Immature natural killer cell (primary cell): ENCODE data around the gene GLP1R. TPM values are rescaled to one million over a fixed set of nuclear protein-coding genes. Genes with fewer than 3 reads are reported as not detected.
A peak's percentile ranks its signal among the peaks of the same experiment; 100 is the strongest.

Experiments
- DNase-seq, 3 donors: peaks; one replicate each; pipeline ENCODE4 v3.0.0; 2022; ENCODE audit warnings: mixed read lengths in 1 of 3
- H3K27ac Mint-ChIP-seq, 6 donors: one replicate each; pipeline ENCODE4 v1.8.0; 2020; ENCODE audit warnings: mixed read lengths in 6 of 6, mild to moderate bottlenecking in 5 of 6, inconsistent platforms in 4 of 6, moderate library complexity in 3 of 6
- H3K27me3 Mint-ChIP-seq, 3 donors: one replicate each; pipeline ENCODE4 v1.8.0; 2020 to 2021; ENCODE audit warnings: low read depth in 3 of 3, mild to moderate bottlenecking in 3 of 3, mixed read lengths in 3 of 3, moderate library complexity in 3 of 3, inconsistent platforms in 1 of 3
- H3K36me3 Mint-ChIP-seq, 3 donors: one replicate each; pipeline ENCODE4 v1.8.0; 2020; ENCODE audit warnings: mixed read lengths in 3 of 3, inconsistent platforms in 2 of 3, mild to moderate bottlenecking in 2 of 3
- H3K4me1 Mint-ChIP-seq, 2 donors: one replicate each; pipeline ENCODE4 v1.8.0; 2020; ENCODE audit warnings: inconsistent platforms in 2 of 2, mild to moderate bottlenecking in 2 of 2, mixed read lengths in 2 of 2, moderate library complexity in 1 of 2
- H3K4me3 Mint-ChIP-seq, 5 donors: one replicate each; pipeline ENCODE4 v1.8.0; 2020; ENCODE audit warnings: mild to moderate bottlenecking in 5 of 5, mixed read lengths in 5 of 5, inconsistent platforms in 3 of 5, moderate library complexity in 3 of 5
- H3K9me3 Mint-ChIP-seq, 6 donors: one replicate each; pipeline ENCODE4 v1.8.0; 2020; ENCODE audit warnings: mild to moderate bottlenecking in 6 of 6, mixed read lengths in 6 of 6, inconsistent platforms in 4 of 6, moderate library complexity in 3 of 6
- polyA plus RNA-seq, 3 donors: library from polyadenylated mRNA; unstranded; fragments of 300-500 nt; fragmentation: Illumina TruSeq; gene quantifications; one replicate each; pipeline ENCODE4 v1.2.3, GENCODE V29; 2021

The GLP1R gene
- polyA plus RNA-seq, 3 donors from 2014 or later, result 0.87 TPM; not detected in 2

DNA sequence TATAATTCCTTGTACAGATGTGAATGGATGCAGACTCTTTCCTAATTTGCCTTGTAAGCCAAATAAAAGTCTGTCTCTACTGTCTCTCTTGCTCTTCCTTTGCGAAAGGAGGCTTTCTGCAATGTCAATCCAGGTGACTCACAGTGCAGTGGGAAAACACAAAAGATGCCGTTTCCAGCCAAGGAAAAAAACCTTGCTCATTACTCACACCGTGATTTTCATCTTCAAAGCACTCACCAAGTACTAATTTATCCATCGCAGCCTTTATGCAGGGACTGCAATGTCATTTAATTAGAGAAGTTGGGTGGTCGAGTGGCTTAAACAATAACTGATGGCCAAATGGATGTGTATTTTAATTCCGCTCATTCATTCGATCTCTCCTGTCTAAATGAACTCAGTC is 42.6 kb downstream of the GLP1R start:
- Mint-ChIP-seq H3K4me1 (peaks cover 8 to 10% of the 10 kb centered on the region in 2 donors), H3K4me3 (no peak overlapping the region), H3K27me3 (peaks cover 5 to 20% (median 14%) of the 10 kb centered on the region in 3 donors), H3K9me3 (no peaks in the 10 kb centered on the region), H3K36me3 (peaks cover 4 to 16% (median 13%) of the 10 kb centered on the region in 3 donors), H3K27ac (no peak overlapping the region)
- no peak for DNase-seq

DNA sequence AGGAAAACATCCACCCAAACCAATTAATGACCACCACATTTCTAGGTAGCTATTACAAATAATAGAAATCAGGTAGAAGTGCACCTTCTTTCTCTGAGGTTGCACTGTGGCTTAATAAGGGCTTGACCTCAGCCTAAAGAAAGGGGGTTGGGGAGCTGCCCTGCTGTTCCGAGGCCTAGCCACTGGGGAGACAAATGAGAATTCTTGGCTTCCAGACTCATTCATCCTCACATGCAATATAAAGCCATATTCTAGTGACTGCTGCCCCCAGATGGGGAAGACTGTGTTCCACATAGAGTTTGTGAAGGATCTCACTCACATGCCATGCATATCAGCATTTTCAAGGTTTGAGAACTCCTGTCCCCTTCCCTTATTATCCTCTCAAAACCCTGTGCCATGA is 43.5 kb downstream of the GLP1R start:
- H3K9me3 Mint-ChIP-seq, result no peaks in the 10 kb centered on the region
- H3K27ac Mint-ChIP-seq, result no peak overlapping the region
- DNase-seq, result no peak
- H3K36me3 Mint-ChIP-seq, result peaks cover 4 to 13% (median 10%) of the 10 kb centered on the region in 3 donors
- no peak overlapping the region for H3K4me3 Mint-ChIP-seq
- H3K4me1 Mint-ChIP-seq, result peaks cover 0 to 2% of the 10 kb centered on the region in 2 donors
- peaks cover 5 to 20% (median 14%) of the 10 kb centered on the region in 3 donors for H3K27me3 Mint-ChIP-seq

DNA sequence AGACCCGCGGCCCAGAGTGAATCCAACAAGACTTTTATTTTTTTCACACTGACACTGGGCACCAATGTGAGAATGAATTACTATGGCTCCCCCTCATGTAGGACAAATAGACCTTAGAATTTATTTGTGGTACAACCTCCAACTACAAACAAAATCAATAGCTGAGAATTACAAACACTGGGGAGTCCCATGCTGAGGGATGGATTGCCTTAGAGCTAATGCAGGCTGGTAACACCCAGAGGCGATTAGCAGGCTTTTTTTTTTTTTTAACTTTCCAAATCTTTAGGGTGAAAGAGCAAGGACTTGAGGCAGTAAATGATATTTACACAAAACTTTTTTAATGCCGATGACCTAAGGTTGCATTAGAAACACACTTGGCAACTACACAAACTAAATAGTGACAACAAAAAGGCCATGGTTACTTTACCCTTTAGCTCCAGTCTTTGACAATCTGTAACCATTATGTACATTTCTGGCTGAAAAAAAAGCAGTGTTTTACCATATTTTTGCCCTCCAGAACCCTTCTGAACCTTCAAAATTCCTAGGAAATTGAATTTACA is 44.6 kb downstream of the GLP1R start:
- peaks cover 4 to 13% (median 10%) of the 10 kb centered on the region in 3 donors for H3K36me3 Mint-ChIP-seq
- DNase-seq, result no peak
- no peaks in the 10 kb centered on the region for H3K9me3 Mint-ChIP-seq
- no peak overlapping the region for H3K4me3 Mint-ChIP-seq
- peaks cover 4 to 15% (median 12%) of the 10 kb centered on the region in 3 donors for H3K27me3 Mint-ChIP-seq
- no peak overlapping the region for H3K27ac Mint-ChIP-seq
- peaks cover 0 to 2% of the 10 kb centered on the region in 2 donors for H3K4me1 Mint-ChIP-seq

DNA sequence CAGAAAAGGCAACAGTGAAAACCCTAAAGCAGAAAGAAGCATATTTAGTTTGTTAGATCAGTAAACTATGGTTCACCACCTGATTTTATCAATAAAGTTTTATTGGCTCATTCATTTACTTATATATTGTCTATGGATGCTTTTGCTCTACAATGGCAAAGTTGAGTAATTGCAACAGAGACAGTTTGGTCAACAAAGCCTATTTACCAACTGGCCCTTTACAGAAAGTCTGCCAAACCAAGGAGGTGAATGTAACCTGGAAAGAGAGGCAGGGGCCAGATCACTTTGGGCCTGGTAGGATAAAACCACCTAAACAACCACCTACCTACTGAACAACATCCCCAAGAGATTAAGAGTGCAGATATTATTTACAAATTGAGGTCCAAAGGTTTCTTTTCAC is 47.0 kb downstream of the GLP1R start:
- no peak overlapping the region for H3K4me3 Mint-ChIP-seq
- H3K9me3 Mint-ChIP-seq, result no peaks in the 10 kb centered on the region
- no peak overlapping the region for H3K27ac Mint-ChIP-seq
- H3K36me3 Mint-ChIP-seq, result peaks cover 4 to 17% (median 13%) of the 10 kb centered on the region in 3 donors
- H3K27me3 Mint-ChIP-seq, result peaks cover 0 to 7% (median 6%) of the 10 kb centered on the region in 3 donors
- H3K4me1 Mint-ChIP-seq, result no peaks in the 10 kb centered on the region
- DNase-seq, result no peak

DNA sequence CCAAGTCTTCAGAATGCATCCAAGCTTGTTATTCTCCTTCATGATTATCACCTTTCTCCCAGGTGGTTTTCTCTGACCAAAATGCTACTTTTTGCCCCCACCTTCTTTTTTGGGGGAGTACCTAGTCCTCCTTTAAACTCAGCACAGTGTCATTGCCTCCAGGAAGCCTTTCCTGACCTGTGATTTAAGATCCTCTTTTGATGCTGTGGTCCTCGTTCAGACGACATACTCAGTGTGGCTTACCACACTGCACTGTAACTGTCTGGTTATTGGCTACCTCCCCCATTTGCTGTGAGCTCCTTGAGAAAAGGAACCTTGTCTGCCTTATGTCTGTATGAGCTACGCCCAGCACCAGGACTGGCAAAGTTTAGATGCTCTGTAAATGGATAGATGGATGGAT is 51.8 kb downstream of the GLP1R start:
- no peak for DNase-seq
- Mint-ChIP-seq H3K9me3 (no peaks in the 10 kb centered on the region), H3K4me1 (peaks cover 10 to 14% of the 10 kb centered on the region in 2 donors), H3K36me3 (peaks cover 10 to 26% (median 18%) of the 10 kb centered on the region in 3 donors), H3K27ac (no peak overlapping the region), H3K4me3 (no peak overlapping the region), H3K27me3 (no peaks in the 10 kb centered on the region)

DNA sequence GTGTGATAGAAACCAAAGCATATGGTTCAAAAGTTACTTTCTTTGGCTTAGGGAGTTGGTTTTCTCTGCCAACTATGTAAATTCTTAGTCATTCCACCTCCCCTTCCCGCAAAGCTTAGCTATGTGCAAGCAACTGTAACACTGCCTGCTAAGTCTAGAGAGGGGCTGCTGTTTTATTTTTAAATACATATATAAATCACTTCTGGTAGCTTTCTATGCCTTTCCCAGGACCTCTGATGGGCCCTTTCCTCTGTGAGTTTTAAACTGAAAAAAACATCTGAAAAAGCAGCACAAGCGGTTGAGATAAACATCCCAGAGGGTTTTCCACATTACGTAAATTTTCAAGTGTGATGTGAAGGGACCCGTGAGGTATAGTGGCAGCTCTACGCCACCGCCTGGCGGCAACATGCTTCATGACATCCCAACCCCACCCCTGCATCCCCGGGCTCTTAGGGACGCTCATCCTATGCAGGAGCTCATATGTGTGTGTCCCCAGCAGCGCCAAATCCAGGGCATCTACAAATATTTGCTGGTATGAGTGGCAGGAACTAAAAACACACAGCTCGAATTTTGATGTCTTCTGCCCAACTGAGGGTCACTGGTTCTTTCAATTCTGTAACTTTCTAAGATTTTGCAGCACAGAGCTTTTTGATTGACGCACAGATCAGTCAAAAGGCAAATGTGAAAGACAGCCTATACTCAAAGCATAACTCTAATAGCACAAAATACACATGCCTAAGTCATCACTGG is 53.7 kb downstream of the GLP1R start:
- peaks cover 16 to 34% (median 22%) of the 10 kb centered on the region in 3 donors for H3K36me3 Mint-ChIP-seq
- H3K27ac Mint-ChIP-seq, result no peak overlapping the region
- no peak overlapping the region for H3K4me3 Mint-ChIP-seq
- no peaks in the 10 kb centered on the region for H3K9me3 Mint-ChIP-seq
- peak in 2 of 3 donors; percentile 6 to 12 for DNase-seq
- peaks cover 0 to 1% (median 0%) of the 10 kb centered on the region in 3 donors for H3K27me3 Mint-ChIP-seq
- H3K4me1 Mint-ChIP-seq, result peaks cover 11 to 17% of the 10 kb centered on the region in 2 donors

DNA sequence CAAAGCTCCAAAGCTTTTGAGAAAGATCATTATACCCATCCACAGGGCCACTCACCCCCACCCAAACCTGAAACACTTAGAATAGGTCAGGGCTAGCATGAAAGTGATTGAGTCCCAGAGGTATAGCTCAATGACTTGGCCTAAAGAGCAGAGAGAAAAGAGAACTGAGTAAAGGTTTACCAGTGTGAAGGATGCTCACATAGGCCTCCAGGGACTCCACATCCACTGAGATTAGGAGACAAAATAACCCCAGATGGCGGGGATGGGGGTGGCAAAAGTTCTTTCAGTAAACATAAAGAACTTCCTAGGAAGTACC is 54.2 kb downstream of the GLP1R start:
- Mint-ChIP-seq H3K9me3 (no peaks in the 10 kb centered on the region), H3K4me3 (no peak overlapping the region), H3K36me3 (peaks cover 21 to 37% (median 28%) of the 10 kb centered on the region in 3 donors), H3K27ac (peak overlapping the region in 1 of 6 donors; percentile 7), H3K4me1 (peaks cover 11 to 17% of the 10 kb centered on the region in 2 donors), H3K27me3 (peaks cover 0 to 1% (median 0%) of the 10 kb centered on the region in 3 donors)
- DNase-seq, result no peak

DNA sequence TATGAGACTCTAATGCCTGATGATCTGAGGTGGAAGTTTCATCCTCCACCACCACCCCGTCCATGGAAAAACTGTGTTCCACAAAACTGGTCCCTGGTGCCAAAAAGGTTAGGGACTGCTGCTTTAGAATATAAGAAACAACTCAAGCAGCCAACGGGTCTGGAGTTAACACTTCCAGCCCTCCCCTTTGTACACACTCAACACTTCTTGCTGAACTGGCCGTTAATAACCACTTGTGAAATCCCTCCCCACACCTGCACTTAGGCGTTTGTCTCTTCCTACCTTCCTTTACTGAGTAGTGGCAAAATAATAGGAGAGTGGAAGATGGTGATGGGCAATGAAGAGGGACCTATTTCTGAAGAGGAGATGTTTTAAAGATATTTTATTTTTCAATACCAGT is 55.9 kb downstream of the GLP1R start:
- H3K27me3 Mint-ChIP-seq, result peaks cover 0 to 1% (median 0%) of the 10 kb centered on the region in 3 donors
- peak overlapping the region in 1 of 6 donors; percentile 38 for H3K27ac Mint-ChIP-seq
- peaks cover 28 to 40% (median 38%) of the 10 kb centered on the region in 3 donors for H3K36me3 Mint-ChIP-seq
- H3K4me1 Mint-ChIP-seq, result peaks cover 11 to 17% of the 10 kb centered on the region in 2 donors
- no peak overlapping the region for H3K4me3 Mint-ChIP-seq
- no peaks in the 10 kb centered on the region for H3K9me3 Mint-ChIP-seq
- no peak for DNase-seq

DNA sequence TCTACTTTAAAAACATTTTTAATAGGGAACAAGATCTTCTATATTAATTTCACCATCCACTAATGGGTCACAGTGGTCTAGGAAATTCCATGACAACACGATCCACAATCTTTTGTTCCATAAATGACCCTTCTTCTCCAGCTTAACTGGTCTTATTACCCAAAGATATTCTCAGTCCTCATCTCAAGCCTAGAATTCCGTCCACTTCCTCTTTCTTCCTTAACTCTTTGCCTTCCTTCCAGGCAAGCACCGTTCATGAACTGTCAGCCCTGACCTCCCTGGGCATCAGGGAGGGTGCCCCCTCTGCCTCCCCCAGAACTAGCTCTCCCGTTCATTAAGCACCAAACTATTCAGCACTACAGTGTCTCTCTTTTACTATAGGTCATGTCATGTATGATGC is 58.5 kb downstream of the GLP1R start:
- Mint-ChIP-seq H3K27ac (no peak overlapping the region), H3K36me3 (peaks cover 32 to 56% (median 43%) of the 10 kb centered on the region in 3 donors), H3K4me3 (no peak overlapping the region), H3K27me3 (peaks cover 0 to 2% (median 1%) of the 10 kb centered on the region in 3 donors), H3K4me1 (peaks cover 11 to 27% of the 10 kb centered on the region in 2 donors), H3K9me3 (no peaks in the 10 kb centered on the region)
- DNase-seq, result no peak

DNA sequence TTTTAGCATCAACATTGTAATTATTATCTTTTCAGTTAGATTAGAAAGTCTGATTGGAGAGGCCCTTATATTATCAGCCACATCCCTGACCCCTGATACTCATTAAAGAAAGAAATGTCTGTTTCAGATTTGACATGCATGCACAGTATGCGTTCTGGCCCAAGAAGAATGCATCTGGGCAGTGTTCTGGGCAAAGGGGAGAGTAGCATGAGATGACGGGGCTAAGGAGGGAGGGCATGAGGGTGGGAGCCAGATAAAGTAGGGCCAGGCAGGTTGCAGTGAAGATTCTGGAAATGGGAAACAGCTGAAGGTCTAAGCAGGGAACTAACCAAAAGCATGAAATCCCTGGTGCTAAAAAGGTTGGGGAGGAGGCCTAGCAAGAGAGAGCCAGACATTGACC is 59.1 kb downstream of the GLP1R start:
- no peak overlapping the region for H3K27ac Mint-ChIP-seq
- H3K27me3 Mint-ChIP-seq, result peaks cover 1 to 2% (median 1%) of the 10 kb centered on the region in 3 donors
- peaks cover 11 to 27% of the 10 kb centered on the region in 2 donors for H3K4me1 Mint-ChIP-seq
- no peak for DNase-seq
- H3K36me3 Mint-ChIP-seq, result peaks cover 32 to 56% (median 44%) of the 10 kb centered on the region in 3 donors
- no peaks in the 10 kb centered on the region for H3K9me3 Mint-ChIP-seq
- no peak overlapping the region for H3K4me3 Mint-ChIP-seq

DNA sequence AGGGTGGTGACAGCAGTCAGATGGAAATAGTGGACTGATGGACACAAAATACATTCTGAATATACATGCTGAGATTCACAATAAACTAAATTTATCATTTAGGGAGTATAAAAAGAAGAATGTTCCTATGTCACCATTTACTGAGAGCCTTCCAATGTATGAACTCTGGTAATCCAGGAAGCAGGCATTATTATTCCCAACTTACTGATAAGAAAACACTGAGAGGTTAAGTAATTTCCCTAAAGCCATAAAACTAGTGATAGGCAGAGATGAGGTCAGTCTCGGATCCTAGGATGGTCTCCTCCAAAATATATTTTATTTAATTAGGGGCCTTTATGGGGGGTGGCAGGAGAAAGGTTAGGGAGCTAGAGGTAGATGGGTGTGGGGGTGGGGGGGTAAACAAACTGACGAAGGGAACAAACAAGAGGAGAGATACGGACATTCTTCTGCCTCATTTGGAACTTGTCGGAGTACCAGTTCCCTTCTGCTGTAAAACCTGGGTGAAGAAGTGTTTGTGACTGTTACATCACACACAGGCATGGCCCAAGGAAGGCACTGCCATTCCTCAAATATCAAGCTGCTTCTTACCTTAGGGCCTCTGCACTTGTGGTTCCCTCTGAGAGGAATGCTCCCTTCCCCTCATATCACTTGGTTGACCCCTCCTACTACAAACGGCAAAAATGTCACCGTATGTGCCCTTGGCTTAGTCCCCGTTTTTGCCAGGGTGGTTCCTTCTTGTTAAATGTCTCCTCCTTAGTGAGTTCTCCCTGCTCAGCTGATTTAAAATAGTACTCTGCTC is 59.7 kb downstream of the GLP1R start:
- H3K4me1 Mint-ChIP-seq, result peaks cover 11 to 30% of the 10 kb centered on the region in 2 donors

DNA sequence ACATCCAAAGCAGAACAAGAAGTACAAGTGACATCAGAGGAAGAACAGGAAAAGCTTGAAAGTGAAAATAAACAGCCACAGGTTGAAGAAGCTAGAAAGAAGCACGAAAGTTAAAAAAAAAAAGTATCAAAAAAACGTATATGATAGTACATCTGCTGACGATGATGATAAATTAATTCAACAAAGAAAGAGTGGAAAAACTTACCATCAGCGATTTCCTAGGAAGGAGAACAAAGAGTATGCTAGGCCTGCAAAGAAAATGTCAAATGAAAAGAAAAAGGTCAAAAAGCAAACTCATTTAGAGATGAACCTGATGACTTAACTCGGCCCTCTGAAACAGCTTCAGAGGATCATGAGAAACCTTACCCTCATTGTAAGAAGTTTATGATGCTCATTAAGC is 62.7 kb downstream of the GLP1R start:
- H3K27ac Mint-ChIP-seq, result peak overlapping the region in 1 of 6 donors; percentile 43
- H3K4me3 Mint-ChIP-seq, result peak overlapping the region in 1 of 5 donors; percentile 8
- peaks cover 20 to 36% (median 20%) of the 10 kb centered on the region in 3 donors for H3K36me3 Mint-ChIP-seq
- no peaks in the 10 kb centered on the region for H3K9me3 Mint-ChIP-seq
- peaks cover 14 to 43% of the 10 kb centered on the region in 2 donors for H3K4me1 Mint-ChIP-seq
- H3K27me3 Mint-ChIP-seq, result peaks cover 5 to 9% (median 7%) of the 10 kb centered on the region in 3 donors
- no peak for DNase-seq

More for the DNA sequence above, 59.7 kb downstream of the GLP1R start:
- H3K36me3 Mint-ChIP-seq, result peaks cover 32 to 52% (median 41%) of the 10 kb centered on the region in 3 donors
- no peak for DNase-seq
- H3K4me3 Mint-ChIP-seq, result no peak overlapping the region
- H3K27ac Mint-ChIP-seq, result no peak overlapping the region
- H3K9me3 Mint-ChIP-seq, result no peaks in the 10 kb centered on the region
- H3K27me3 Mint-ChIP-seq, result peaks cover 1 to 2% (median 2%) of the 10 kb centered on the region in 3 donors

DNA sequence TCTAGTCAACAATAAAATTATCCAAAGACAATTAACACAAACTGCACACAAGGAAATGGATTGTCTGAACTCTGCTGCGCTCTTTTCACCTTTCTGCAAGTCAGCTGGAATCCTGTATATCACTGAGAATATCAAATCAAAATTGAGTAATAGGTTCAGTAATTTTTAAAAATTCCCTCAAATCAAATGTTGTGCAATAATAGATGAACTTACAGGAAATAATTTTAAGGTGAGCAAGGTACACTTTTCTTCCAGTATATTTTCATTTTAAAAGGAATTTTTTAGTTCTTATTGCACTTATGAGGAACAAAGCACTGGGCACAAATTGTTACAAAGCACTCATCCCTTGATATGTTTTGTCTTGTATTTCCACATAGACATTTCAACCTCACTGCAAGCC is 65.2 kb downstream of the GLP1R start:
- H3K4me1 Mint-ChIP-seq, result peaks cover 14 to 43% of the 10 kb centered on the region in 2 donors

More for the DNA sequence above, 65.2 kb downstream of the GLP1R start:
- Mint-ChIP-seq H3K27ac (peak overlapping the region; percentile 89 to 99 (median 98)), H3K27me3 (peaks cover 5 to 9% (median 7%) of the 10 kb centered on the region in 3 donors), H3K4me3 (peak overlapping the region; percentile 95 to 99 (median 97)), H3K9me3 (no peaks in the 10 kb centered on the region), H3K36me3 (peaks cover 8 to 24% (median 12%) of the 10 kb centered on the region in 3 donors)
- DNase-seq, result no peak
